Esophagus muscularis mucosa (tissue), 4 donors: ENCODE data around the gene ERGIC1. TPM values are rescaled to one million over a fixed set of nuclear protein-coding genes. Genes with fewer than 3 reads are reported as not detected.

Source experiments
- DNase-seq: peaks from one replicate; pipeline ENCODE4 v3.0.0-alpha.2; 2017; ENCODE audit errors: extremely low spot score
- H3K27ac ChIP-seq, 4 donors: fragments of 200-600 bp; sonication (generic); replicated peaks in 1 of 4; 1 replicate in 3 of 4; 2 replicates in 1 of 4; pipeline ENCODE4 v1.5.1; 2016 to 2019; ENCODE audit warnings: mild to moderate bottlenecking in 1 of 4
- H3K27me3 ChIP-seq, 4 donors: fragments of 200-600 bp; sonication (generic); one replicate each; pipeline versions ENCODE4 v1.5.1 to v1.6.0; 2016 to 2019
- H3K36me3 ChIP-seq, 4 donors: fragments of 200-600 bp; sonication (generic); one replicate each; pipeline ENCODE4 v1.5.1; 2016 to 2019
- H3K4me1 ChIP-seq, 4 donors: fragments of 200-600 bp; sonication (generic); one replicate each; pipeline ENCODE4 v1.5.1; 2016 to 2019
- H3K4me3 ChIP-seq, 4 donors: fragments of 200-600 bp; sonication (generic); 1 replicate in 2 of 4; 2 replicates in 2 of 4; pipeline ENCODE4 v1.5.1; 2016 to 2019; ENCODE audit warnings: mild to moderate bottlenecking in 4 of 4, moderate library complexity in 1 of 4
- H3K9me3 ChIP-seq, 4 donors: fragments of 200-600 bp; sonication (generic); 1 replicate in 3 of 4; 2 replicates in 1 of 4; pipeline ENCODE4 v1.5.1; 2016 to 2019
- EP300 ChIP-seq: sonication (generic); formaldehyde crosslinking; IDR thresholded peaks from one replicate; pipeline ENCODE4 v1.6.1; 2017; ENCODE audit warnings: antibody characterized with exemption
- POLR2A ChIP-seq: fragments of 450-650 bp; IDR thresholded peaks from one replicate; pipeline ENCODE4 v1.6.1; 2017; ENCODE audit warnings: antibody characterized with exemption, moderate library complexity, mild to moderate bottlenecking, low read depth
- POLR2AphosphoS5 ChIP-seq, 2 donors: sonication (generic); formaldehyde crosslinking; IDR thresholded peaks; one replicate each; pipeline ENCODE4 v1.6.1; 2017; ENCODE audit warnings: antibody characterized with exemption in 2 of 2
- WGBS: methylation state at CpG from one replicate; pipeline ENCODE4 v1.1.5; 2018; 5-methylcytosine and 5-hydroxymethylcytosine counted together
- intact Hi-C: fragments of 100-400 bp; cut with DNase I; formaldehyde crosslinking; loops from one replicate; pipeline ENCODE4 v1.15.1; 2023
- total RNA-seq, 4 donors: library from RNA; depleted of rRNA; stranded (reverse); fragments of >200 nt; gene quantifications; one replicate each; pipeline versions ENCODE4 v1.1.0 to v1.2.1, GENCODE V29; 2016
- TF ChIP-seq, protein P1 (sequence below), 3 experiments: fragments of 200-600 bp in 2 of 3; fragments of 450-650 bp in 1 of 3; sonication (generic) in 2 of 3; IDR thresholded peaks; one replicate each; pipeline ENCODE4 v1.5.1; 2017 to 2019; ENCODE audit warnings: antibody characterized with exemption in 3 of 3, mild to moderate bottlenecking in 2 of 3, moderate library complexity in 1 of 3

The ERGIC1 gene
- total RNA-seq, 4 donors from 2014 or later, result 105 to 161 (median 145) TPM

DNA sequence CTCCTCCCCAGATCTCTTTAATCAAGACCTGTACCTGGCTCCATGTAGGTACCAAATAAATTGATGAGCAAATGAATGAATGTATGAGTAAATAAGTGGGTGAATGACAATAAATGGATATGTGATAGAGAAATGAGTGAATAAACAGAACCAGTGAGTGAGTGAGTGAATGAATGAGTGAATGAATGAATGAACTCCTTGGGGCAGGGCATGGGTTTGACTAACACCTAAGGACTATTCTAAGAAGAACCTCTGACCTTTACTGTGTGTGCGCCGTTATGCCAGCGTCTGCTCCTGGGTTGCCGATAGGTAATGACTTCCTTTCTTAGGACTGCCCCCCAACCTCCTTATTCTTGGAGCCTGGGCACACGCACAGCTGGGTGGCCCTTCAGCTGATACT lies 123.4 kb downstream of the ERGIC1 start:
- peak overlapping the region in 3 of 4 donors; percentile 18 to 25 (median 24) for H3K27ac ChIP-seq
- H3K36me3 ChIP-seq, result peaks cover 0 to 15% (median 11%) of the 10 kb centered on the region in 4 donors
- 66% methylated on average over 5 of the region's 5 CpGs for WGBS
- H3K4me1 ChIP-seq, result peaks cover 8 to 68% (median 37%) of the 10 kb centered on the region in 4 donors
- intact Hi-C loops, result no loop called here
- TF ChIP-seq, protein P1, sequence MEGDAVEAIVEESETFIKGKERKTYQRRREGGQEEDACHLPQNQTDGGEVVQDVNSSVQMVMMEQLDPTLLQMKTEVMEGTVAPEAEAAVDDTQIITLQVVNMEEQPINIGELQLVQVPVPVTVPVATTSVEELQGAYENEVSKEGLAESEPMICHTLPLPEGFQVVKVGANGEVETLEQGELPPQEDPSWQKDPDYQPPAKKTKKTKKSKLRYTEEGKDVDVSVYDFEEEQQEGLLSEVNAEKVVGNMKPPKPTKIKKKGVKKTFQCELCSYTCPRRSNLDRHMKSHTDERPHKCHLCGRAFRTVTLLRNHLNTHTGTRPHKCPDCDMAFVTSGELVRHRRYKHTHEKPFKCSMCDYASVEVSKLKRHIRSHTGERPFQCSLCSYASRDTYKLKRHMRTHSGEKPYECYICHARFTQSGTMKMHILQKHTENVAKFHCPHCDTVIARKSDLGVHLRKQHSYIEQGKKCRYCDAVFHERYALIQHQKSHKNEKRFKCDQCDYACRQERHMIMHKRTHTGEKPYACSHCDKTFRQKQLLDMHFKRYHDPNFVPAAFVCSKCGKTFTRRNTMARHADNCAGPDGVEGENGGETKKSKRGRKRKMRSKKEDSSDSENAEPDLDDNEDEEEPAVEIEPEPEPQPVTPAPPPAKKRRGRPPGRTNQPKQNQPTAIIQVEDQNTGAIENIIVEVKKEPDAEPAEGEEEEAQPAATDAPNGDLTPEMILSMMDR (IDR thresholded peaks at IDR 0.05), result no peak
- TF ChIP-seq EP300, result no peak
- TF ChIP-seq POLR2AphosphoS5 (IDR thresholded peaks at IDR 0.05), result no peak
- TF ChIP-seq POLR2A, result no peak
- H3K4me3 ChIP-seq, result no peak overlapping the region
- no peaks in the 10 kb centered on the region for H3K27me3 ChIP-seq
- DNase-seq, result no peak
- H3K9me3 ChIP-seq, result no peaks in the 10 kb centered on the region

DNA sequence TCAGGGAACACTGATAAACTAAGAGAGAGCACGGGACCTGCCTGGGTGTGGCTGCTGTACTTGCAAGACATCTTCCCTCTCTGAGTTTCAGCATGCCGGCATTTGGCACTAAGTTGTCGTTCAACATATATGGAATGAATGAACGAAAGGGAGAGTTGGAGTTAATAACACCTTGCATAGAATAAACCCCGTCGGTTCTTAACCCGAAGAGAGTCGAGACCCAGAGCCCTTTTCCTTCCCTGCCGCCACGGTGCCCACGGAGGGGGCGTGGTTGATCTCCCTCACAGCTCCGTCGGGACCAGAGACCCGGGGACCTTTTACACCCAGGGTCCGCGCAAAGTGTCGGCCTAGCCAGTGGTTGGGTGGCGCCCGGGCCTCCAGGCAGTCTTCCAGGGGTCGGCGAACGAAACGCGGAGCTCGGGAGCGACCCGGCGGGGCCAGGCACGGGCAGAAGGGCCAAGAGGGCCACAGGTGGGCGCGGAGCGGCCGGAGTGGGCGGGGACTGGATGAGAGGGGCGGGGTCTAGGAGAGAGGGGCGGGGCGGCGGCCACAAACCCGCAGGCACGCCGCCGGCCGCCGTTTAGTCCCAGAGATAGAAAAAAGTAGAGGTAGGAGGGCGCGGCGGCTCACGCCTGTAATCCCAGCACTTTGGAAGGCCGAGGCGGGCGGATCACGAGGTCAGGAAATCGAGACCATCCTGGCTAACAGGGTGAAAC lies 124.4 kb downstream of the ERGIC1 start:
- intact Hi-C loops, result no loop called here
- Histone ChIP-seq H3K27ac (peak overlapping the region; percentile 82 to 87 (median 84)), H3K9me3 (no peaks in the 10 kb centered on the region), H3K36me3 (peaks cover 0 to 23% (median 13%) of the 10 kb centered on the region in 4 donors), H3K4me3 (peak overlapping the region; percentile 74 to 89 (median 78)), H3K27me3 (no peaks in the 10 kb centered on the region), H3K4me1 (peaks cover 8 to 59% (median 37%) of the 10 kb centered on the region in 4 donors)
- 4% methylated on average over 37 of the region's 54 CpGs for WGBS
- TF ChIP-seq EP300, result no peak
- TF ChIP-seq POLR2A, result no peak
- no peak for TF ChIP-seq POLR2AphosphoS5 (IDR thresholded peaks at IDR 0.05)
- TF ChIP-seq, protein P1 (IDR thresholded peaks at IDR 0.05), result no peak
- DNase-seq, result no peak

DNA sequence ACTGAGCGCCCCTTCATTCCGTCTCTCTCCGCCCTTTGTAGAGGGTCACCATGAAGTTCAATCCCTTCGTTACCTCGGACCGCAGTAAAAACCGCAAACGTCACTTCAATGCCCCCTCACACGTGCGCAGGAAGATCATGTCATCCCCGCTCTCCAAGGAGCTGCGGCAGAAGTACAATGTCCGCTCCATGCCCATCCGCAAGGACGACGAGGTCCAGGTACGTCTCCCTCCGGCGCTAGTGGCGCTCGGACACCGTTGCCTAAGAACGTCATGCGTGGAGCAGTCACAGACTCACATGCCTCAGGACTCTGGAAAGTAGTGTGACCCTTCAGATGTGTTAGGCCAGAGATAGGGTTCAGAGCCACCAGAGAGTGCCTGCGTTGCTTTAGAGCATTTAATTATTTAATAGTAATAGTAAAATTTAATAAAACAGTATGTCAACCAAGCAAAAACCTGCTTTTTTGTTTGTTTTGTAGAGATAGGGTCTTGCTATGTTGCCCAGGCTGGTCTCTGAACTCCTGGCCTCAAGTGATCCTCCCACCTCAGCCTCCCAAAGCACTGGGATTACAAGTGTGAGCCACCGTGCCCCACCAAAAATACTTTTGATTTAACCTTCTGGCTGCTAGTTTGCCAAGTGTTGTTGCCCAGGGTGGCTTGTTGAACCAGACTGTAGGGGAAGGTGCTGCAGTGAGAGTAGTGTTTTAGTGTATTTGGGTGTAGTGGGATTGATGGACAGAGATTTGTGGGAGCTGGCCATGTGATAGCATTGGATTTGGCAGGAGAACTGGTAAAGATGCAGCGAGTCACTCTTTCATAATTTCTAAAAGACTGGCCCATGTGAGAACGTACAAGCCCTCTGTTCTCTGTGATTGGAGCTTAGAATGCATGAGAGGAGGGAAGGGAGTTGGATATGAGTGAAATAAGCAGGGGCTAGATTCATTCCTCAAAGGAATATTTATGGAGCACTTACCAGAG lies 126.1 kb downstream of the ERGIC1 start:
- intact Hi-C loops, result no loop called here
- Histone ChIP-seq H3K36me3 (peaks cover 0 to 31% (median 22%) of the 10 kb centered on the region in 4 donors), H3K4me1 (peaks cover 8 to 48% (median 37%) of the 10 kb centered on the region in 4 donors), H3K27me3 (no peaks in the 10 kb centered on the region), H3K27ac (peak overlapping the region; percentile 82 to 87 (median 84)), H3K4me3 (peak overlapping the region; percentile 74 to 89 (median 78)), H3K9me3 (no peaks in the 10 kb centered on the region)
- TF ChIP-seq EP300 (no peak), POLR2AphosphoS5 (IDR thresholded peaks at IDR 0.05) (no peak), POLR2A (no peak)
- TF ChIP-seq, protein P1 (IDR thresholded peaks at IDR 0.05), result no peak
- 20% methylated on average over 17 of the region's 28 CpGs for WGBS
- no peak for DNase-seq

DNA sequence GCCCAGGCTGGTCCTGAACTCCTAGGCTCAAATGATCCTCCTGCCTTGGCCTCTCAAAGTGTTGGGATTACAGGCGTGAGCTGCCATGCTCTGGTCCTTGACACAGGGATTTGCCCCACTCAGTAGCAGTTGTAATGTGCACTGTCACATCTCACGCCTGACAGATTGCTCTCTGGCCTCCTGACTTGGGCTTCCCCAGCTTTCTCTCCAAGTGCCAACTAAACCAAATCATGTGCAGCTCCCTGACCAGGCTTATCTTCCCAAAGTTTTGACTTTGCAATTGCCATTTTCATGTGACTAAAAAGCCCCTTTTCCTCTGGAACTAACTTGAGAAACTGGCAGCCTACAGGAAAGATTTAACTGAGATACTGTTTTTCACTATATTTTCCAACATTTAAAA lies 135.9 kb downstream of the ERGIC1 start:
- Histone ChIP-seq H3K9me3 (no peaks in the 10 kb centered on the region), H3K4me1 (no peaks in the 10 kb centered on the region), H3K27me3 (no peaks in the 10 kb centered on the region), H3K36me3 (peaks cover 11 to 42% (median 31%) of the 10 kb centered on the region in 4 donors), H3K27ac (no peak overlapping the region), H3K4me3 (no peak overlapping the region)
- intact Hi-C loops, result loop anchor here (10.0 kb wide), 1 partner anchor 315 kb away; no protein-coding TSS in a partner anchor
- TF ChIP-seq POLR2AphosphoS5 (IDR thresholded peaks at IDR 0.05), result no peak
- TF ChIP-seq EP300, result no peak
- TF ChIP-seq, protein P1 (IDR thresholded peaks at IDR 0.05), result no peak
- TF ChIP-seq POLR2A, result no peak
- DNase-seq, result no peak
- 97% methylated on average over 2 of the region's 2 CpGs for WGBS
